GM12891 (cell line): ENCODE measurements around the gene LRCH1.

Experiments
- POLR2A ChIP-seq: IDR thresholded peaks from 2 replicates; pipeline ENCODE4 v1.6.1; 2011; ENCODE audit warnings: low read depth, low read length, control low read depth
- POLR2AphosphoS5 ChIP-seq: IDR thresholded peaks from 2 replicates; pipeline ENCODE4 v1.6.1; 2011; ENCODE audit warnings: low read depth, low read length, control low read depth

DNA sequence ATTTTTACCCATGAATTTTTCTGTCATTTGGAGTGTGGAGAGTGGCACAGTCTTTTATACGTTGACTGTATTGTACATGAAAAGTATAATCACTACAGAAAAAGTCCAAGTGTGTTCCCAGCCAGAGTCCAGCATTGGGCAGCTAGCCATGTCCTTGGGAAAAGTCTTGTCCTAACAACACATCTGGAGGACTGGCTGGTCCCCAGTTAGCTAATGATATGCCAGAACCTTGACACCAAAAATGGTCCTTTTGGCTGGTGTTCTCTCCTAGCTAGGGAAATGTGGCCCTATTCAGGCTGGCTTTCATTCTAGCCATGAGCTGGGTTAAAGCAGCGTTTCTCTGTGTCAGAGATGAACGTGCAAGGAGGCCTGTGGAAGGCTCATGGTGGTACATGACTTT lies 145.0 kb downstream of the LRCH1 start:
- TF ChIP-seq POLR2A (no peak), POLR2AphosphoS5 (no peak)
